IPS-NIHi7 (cell line): ENCODE results near the gene H1-8.
A peak's percentile ranks its signal among the peaks of the same experiment; 100 is the strongest.

Source experiments
- DNase-seq: peaks from one replicate; pipeline ENCODE4 v3.0.0; 2012; ENCODE audit warnings: mixed read lengths; ENCODE audit errors: extremely low spot score

H1-8 gene

DNA sequence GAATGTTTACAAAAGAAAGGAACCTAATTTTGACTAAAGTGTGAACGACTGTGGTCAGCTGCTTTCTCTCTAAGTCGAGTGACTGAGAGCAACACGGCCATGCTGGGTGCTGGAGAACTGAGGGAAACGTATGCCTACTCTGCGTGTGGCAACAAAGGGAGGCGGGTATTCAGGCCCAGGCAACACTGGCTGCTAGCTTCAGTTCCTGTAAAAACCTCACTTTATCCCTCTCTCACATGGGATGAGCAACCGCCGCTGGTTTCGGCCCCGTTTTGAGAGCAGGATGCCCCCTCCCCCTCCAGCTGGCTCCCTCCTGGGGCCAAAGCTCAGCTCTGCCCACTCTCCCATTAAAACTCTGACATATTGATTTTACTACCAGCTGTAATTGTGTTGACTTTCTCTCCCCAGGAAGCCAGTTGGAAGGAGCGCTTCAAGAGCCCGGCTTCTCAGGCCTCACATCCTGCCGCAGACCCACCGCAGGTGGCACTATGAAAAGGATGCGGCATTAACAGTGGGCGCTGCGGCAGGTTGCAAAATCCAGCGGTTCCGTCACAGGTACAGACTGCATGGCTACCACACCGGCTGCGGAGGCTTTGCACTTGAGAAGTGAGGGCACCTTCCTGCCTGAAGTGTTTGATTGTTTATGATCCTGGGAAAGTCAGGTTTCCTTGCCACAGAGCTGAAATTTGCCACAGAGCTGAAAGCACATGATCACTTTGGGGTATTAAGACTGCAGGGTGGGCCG, 50.8 kb downstream of the H1-8 start:
- DNase-seq = no peak

DNA sequence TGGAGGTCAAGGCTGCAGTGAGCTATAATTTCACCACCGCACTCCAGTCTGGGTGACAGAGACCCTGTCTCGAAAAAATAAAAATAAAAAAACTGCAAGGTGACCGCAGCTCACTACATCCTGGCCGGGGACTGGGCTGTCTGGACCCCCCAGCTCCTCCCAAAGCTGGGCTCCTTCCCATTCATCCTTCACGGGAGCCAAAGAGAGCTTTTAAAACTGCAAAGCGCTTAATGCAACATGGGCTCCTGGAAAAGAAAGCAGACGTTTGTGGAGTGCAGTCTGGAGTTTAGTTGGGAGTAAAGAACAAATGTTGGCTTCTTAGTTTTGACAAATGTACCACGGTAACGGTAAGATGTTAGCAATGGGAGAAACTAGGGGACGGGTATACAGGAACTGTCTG, 51.4 kb downstream of the H1-8 start:
- no peak for DNase-seq

- no peak for DNase-seq
These were observed 52.0 kb downstream of the H1-8 start for GRCh38 chr3:129594907-129595390.

GRCh38 chr3:129595544-129596193, 52.7 kb downstream of the H1-8 start:
- DNase-seq = no peak

DNA sequence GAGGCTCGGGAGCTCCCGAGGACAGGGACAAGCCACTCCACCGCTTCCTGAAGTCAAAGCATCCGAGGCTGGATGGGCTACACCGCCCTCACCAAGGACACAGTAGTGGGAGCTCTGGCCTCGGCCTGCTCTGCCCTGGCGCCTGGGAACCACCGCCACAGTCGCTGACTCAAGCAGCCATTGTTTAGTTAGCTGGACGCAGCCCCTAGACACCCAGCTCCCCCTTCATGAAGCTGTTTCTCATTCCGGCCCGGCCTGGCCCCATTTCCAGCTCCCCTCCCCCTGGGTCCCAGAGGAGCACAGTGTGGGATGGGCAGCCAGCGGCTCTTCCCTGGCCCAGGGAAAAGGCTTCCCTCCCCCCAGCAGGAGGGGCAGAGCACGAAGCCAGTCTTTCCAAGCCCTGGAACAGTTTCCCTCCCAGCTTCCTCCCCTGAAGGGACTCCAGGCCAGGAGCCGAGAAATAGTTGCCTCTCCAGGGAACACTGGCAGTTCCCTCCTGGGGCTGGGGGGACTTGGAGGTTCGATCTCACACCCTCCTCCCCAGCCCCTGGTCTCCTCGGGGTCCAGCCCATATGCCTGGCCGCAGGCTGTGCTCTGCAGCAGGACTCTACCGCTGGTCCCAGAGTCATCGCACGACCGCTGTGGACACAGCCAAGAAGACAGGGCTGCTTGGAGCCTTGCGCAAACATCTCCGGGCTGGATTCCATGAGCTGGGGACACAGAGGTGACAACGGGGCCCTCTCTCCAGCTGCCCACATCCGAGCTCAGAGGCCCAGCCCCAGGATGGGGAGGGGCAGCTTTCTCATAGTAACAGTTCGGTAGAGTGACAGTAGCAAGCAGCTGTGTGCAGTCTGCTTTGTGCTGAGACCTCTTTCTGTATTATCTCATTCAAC, 53.5 kb downstream of the H1-8 start:
- peak; percentile 63 for DNase-seq

- DNase-seq = no peak
These were observed 54.4 kb downstream of the H1-8 start for GRCh38 chr3:129597087-129597999.

- DNase-seq = no peak
These were observed 55.0 kb downstream of the H1-8 start for GRCh38 chr3:129598000-129598381.

- DNase-seq = no peak
These were observed 55.5 kb downstream of the H1-8 start for GRCh38 chr3:129598484-129598883.

- DNase-seq = no peak
These were observed 56.1 kb downstream of the H1-8 start for GRCh38 chr3:129599073-129599472.

- DNase-seq = peak; percentile 80
These were observed 56.6 kb downstream of the H1-8 start for GRCh38 chr3:129599607-129600006.

GRCh38 chr3:129600348-129600747, 57.4 kb downstream of the H1-8 start:
- no peak for DNase-seq
